Endometrium (tissue), 2 donors: Measurements from ENCODE around the gene WDR64.

Experiments
- FAIRE-seq: peaks from 2 replicates; lab custom pipeline; 2012; peaks lifted over from hg19 to GRCh38; lab: Jason Lieb, UNC
- donor health status: control.
- donor health status: control.

Gene WDR64

DNA sequence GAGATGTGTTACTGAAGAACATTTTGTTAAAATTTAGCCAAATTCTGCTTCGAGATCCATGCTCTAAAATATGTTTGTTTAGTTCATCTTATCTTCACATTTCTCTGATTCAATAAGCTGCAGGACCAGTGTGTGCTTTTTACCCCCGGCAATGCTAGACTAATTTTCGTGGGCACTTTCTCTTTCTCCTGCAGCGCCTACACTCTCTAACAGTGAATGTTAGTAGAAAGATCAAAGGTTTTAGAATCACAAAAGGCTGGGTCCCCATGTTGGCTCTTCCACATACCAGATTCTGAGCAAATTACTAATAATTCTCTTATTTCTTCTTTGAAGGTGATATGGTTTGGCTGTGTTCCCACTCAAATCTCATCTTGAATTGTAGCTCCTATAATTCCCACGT lies 20.4 kb upstream of the WDR64 start:
- FAIRE-seq, result no peak

DNA sequence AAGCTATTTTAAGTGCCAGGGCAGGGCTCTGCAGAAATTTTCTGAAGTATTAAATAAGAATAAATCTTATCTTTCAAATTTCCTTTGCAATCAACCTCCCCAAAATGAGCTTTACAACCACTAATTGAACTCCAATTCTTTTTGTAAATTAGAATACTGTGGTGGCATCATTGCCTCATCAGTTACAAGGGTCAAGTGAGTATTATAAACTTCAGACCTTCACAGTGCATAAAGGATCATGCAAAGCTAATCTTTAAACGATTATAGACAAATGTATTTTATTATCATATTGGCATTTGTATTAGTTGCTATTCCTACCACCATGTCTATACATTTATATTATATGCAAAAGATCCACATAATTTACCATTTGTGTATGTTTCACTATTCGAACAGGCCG lies 19.1 kb upstream of the WDR64 start:
- no peak for FAIRE-seq

DNA sequence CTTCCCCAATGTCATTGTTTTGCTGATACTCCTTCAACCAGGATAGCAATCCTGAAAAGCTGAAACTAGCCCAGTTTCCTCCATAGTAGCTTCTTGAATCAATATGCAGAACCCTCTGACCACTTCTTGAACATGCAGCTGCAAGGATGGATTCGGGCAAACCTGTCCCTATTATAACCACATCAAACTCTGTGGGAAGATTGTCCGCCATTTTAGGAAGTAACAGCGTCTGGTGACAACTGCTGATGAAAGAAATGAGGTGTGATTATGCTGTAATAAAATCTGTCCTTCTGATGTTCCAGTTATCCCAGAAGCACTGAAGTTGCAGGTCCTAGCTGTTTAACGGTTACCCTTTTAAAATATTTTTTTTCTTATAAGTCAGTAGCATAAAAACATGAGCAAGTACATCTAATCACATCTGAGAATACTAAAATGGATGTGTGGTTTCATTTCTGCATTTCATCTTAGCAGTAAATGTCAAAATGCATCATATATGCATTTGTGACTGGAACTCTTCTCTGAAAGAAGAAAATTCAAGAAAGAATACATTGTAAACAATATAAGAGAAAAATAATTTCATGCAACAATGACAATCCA lies 16.4 kb upstream of the WDR64 start:
- no peak for FAIRE-seq

DNA sequence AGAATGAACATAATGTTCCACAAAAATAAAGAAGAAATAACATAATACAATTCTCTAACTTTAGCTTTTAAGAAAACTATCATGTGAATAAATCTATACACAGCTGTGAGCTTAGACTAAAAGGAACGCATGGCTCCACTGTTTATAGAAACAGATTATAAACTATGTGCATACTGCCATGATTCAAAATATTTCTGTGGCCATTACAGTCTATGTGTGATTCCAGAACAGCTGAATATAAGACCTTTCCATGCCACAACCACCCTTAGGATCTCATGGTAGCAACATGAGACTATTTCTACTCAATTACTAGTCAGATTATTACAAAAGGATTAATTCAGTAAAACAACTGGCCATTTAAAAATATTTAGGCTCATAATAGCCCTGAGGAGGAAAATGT lies 15.8 kb upstream of the WDR64 start:
- no peak for FAIRE-seq

DNA sequence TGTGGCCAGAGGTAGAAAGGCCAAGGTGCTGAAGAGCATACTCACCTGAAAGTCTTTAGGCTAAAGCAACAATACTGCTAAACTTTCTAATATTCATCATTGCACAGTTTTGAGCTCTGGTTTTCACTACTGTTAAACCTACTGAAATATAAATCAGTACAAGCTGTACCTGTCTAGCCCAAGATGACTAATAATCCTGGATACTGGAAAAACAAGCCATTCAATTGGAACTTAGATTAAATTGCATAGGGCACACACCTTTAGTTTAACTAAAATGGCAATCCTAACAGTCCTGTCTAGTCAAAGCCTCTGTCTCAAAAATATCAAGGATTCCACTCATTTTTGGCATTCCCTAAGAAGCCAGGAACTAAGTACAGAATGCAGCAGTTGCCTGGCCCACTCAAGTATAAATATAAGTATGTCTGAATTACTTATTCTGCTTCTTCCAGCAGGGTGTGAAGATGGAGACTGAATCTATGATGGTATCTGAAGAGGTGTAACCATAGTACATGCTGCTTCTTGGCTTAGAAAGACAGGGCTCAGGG lies 15.0 kb upstream of the WDR64 start:
- no peak for FAIRE-seq

DNA sequence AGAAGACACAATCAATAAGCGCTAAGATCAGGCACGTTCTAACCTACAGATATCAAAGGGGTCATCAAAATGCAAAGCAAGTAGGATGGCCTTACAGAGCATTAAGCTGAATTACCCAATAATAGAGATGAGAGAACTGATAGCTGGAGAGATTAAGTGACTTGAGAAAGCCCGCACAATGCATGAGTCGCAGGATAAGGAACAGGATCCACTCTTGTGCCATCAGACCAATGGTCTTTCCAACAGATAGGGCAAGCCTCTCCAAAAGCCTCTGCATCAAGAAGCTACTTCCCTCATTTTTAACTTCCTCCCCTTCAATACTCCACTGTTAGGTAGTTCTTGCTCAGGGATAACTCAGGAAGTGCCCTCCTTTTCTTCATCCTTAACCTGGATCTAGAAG lies 14.5 kb upstream of the WDR64 start:
- FAIRE-seq, result no peak

DNA sequence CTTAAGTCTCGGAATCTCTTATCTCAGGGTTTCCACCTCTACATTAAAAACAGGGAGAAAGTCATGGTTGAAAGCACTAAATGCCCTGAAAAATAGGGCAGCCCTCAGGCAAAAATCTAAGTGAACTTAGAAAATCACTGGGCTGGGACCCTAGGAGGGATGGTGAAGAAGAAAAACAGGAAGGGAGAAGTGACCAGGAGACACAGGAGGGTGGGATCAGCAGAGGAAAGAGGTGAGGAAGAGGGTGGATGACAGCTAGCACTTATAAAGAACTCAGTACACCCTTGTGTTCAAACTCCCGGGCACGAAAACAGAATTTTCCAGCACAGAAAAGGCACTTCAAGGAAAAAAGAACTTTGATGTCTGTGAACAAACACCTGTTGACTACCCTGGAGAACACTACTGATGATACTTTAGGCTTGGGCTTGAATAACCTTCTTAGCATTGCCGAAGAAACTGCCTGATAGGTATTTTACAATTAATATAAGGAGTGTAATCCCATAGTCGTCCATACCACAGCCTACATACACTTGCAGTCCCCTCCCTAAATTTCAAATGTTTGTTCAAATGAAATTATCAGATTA lies 13.9 kb upstream of the WDR64 start:
- FAIRE-seq, result no peak

DNA sequence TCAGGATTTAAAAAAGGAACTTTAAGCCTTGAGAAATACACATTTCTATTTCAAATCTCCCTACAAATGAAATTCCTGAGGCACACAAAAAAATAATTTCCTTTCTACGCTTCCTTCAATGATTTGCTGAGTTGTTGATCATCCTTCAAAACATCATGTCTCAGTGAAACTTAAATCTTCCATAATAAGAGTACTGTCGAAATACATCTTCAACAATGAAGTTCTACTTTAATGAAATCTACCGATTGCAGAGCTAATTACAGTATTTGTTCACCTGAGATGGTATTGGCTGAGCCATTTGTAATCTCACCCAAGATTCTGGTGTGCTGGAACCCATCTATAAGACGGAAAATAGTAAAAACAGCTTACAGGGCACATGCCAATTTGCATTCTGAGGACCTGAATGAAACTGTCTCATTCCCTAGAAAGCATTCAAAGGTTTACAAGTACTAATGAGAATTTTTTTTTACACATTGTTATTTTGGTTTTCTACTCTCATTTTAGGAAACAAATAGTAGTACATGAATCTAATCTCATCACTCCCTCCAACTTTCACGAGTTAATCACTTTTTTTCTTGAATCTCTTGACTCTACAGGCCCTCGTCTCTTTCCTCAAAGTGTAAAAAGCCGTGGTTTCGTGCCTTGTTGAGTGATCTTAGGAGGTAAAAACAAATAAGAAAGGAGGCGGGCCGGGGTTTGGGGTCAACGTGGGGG lies 13.0 kb upstream of the WDR64 start:
- no peak for FAIRE-seq

DNA sequence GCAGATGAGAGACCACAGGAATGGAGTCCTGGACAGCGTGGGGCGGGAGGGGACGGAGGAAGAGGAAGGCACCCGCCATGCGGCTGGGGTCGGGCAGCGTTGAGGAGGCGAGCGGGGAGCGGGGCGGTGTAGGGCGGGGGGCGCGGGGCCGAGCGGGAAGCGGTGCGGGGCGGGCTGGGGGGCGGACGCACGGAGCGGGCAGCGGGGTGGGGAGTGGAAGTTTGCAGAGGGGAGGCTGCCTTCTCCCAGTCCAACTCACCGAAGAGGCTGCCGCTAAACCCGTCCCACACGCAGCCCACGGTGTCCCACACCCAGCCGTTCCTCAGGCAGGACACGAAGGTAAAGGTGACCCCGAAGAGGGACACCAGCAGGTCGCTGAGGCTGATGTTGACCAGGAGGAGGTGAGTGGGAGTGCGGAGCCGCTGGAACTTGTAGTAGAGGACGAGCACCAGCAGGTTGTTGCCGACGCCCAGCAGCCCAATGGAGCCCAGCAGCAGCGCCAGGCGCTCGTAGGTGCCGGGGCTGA lies 12.4 kb upstream of the WDR64 start:
- no peak for FAIRE-seq

DNA sequence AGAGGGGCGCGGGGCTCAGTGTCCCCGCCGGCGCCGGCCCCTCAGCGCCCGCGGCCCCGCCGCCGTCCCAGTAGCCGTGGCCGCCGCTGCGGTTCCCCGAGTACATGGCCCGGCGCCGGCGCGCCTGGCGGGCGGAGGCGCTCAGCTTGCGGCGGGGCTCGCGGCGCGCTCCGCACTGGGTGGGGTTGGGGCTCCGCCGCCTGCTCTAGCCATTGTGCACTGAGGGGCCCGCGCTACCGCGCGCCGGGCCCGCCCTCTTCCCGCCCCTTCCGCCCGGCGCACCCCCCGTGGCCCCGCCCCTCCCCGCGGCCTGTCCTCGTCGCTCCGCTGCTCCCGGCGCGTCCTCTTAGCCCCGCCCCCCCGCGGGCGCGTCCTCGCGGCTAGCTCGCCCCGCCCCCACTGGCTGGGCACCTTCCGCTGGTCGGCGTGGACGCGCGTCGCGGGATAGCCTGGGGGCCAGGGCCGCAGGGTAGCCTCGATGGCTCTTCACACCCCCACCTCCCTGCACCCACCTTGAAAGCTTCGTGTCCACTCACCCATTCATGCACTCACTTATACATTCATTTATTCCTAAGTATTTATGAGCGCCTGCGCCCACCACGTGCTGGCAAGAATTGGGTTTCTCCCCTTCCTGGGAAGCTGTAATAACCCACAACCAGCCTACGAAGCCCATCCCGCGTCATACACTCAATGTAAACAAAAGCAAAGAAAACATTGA lies 11.8 kb upstream of the WDR64 start, which contains the start of the genes CHML and OPN3:
Gene CHML, minus strand, starts transcription at position 221 of the 718 bp plus-strand sequence. CDS start 4,603 bp downstream, outside the sequence.
Gene OPN3, minus strand, starts transcription at position 221 of the 718 bp plus-strand sequence. Its CDS starts 115 bp downstream, at position 106.
- FAIRE-seq, result no peak

DNA sequence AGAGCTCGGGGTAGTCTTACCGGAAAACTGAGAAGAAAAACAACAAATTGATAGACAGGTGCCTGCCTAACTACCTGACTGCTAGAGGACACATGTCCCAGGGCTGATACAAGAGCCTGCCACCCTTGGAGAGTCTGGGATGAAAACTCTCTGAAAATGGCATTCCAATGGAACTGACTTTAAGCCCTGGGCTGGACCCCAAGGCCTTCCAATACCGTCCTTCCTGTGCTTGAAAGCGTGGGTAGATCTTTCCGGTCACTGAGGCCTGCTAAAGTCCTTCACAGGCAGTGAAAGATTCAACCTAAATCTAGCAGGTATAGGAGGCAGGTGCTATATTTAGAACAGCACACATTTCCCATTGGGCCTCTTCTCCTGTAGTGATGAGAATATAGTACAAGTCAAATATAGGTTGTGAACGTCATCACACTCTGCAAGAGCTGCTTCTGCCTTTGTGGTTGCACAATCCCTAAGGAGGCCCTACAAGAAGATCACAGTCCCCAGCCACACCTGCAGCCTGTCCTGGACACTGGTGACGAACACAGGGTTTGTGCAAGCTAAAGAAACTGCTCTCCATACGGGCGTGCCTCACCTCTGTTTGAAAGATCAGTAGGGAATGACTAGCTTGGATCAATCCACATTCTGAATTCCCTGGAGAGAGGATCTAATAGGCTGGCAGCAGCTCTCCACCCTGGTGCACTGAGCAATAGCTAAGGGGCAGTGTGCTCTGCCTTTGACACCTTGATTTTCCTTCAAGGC lies 11.0 kb upstream of the WDR64 start:
- FAIRE-seq, result no peak

DNA sequence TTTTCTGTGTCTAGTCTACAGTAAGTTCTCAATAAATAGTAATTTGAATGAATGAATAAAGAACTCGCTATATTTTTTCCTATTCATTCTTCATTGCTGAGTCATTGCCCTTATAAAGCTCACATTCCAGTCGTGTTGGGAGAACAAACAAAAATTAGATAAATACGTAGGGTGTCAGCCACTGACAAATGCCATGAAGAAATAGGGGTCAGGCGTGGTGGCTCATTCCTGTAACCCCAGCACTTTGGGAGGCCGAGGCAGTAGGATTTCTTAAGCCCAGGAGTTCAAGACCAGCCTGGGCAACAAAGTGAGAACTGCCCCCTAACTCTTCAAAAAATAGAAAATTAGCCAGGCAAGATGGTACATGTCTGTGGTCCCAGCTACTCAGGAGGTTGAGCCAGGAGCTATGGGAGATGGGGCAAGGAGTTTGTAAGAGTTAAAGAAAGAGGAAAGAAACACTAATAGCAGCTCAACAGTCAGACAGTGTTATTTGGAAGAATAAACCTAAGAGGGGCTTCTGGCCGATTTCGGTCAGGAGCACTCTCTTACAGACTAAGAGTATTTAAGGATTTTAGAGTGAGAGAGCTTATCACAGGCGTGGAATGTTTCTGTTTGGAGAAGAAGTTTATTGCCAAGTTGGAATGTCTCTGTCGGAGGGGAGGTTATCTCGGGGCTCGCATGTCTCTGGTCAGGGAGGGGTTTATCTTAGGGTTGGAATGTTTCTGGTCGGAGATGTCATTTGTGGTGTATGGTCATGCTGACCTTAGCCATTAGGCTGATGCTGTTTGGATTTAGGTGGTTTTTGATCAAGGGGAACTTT lies 10.1 kb upstream of the WDR64 start:
- FAIRE-seq, result no peak

DNA sequence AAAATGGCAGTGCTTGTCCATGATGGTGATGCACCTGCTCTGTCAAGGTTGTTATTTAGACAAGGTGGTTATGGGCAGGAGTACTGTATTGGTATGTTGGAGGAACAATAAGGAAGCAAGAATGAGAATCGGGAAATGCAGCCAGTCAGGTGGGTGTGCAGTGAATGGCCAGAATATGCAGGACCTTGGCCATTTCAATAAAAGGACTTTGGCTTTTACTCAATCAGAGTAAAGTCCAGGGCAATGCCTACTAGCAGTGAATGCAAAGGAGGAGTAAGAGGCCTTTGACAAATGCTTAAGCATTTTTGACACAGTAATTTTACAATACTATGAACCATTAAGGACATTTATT lies 9.5 kb upstream of the WDR64 start:
- FAIRE-seq, result no peak

DNA sequence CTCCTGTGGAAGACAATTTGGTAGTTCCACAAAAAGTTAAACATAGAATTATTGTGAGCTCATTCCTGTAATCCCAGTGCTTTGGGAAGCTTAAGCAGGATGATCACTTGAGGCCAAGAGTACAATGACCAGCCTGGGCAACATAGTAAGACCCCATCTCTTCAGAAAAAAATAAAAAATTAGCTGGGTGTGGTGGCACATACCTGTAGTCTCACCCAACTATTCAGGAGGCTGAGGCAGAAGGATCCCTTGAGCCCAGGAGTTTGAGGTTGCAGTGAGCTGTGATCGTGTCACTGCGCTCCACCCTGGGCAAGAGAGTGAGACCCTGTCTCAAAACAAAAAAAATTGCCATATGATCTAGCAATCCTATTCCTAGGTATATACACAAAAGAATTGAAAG lies 7.8 kb upstream of the WDR64 start:
- no peak for FAIRE-seq

DNA sequence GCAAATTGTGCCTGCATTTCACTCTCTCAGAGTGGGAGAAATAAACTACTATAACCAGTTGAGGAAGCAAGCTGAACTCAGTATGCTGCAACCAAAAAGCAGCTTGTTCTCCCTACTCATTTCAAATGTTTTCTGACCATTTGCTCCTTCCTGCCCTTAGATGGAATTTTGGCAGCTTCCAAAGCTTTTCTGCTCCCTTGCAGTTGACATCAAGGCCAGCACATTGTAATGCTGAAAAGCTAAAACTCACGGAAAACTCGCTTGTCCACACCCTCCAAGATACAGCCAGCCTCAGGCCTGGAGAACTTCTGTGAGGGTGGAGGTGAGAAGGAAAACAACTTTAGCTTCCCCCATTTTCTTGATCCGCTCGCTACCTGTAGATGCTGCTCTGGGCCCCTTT lies 6.9 kb upstream of the WDR64 start:
- no peak for FAIRE-seq

DNA sequence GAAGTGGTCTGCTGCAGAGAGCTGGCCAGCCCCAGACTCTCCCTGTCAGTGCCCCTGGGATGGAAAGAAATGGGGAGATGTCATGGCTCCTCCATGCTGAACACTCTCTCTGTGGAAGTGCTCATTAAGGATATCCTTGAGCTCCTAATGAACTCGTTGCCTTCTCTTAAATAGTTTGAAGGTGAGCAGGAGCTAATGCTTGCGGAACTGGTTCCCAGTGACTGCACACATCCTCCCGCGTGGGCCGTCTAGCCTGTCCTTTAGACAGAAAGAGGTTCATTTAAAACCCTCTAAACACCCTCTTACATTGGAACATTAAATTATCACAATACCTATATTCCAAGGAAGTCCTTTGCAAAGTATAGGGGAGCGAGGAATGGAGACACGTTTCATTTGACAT lies 5.9 kb upstream of the WDR64 start:
- no peak for FAIRE-seq

DNA sequence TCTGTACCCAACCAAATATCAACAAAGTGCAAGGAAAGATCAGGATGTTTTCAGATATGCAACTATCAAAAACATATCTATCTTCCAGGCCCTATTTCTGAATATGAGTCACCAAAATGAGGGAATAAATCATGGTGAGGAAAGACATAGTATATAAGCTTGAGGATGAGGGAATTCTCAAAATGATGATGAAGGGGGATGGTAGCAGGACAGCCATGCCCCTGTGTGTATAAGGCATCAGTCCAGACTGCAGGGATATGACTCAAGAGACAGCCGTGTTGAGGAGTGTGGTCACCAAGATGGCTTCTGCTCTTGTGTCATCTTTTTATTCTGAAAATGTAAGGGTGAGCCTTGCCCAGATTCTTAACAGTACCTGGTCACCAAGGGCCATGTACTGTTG lies 4.4 kb upstream of the WDR64 start:
- FAIRE-seq, result no peak

DNA sequence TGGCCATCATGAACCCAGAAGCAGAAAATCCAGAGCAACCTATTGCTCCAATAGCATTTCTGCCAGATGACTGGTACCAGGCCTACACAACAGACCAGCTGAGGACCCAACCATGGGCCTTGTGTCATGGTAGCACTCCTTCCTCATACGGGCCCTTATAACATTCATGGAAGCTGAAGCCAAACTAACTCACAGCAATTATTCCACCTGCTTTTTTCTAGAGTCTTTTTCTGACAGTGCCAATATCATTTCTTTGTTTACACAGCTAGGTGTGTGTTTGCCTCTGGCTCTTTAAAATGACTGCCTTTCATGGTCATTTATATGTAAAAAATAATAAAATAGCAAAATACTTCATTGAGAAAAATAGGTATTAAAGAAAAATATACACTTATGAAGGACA lies 3.9 kb upstream of the WDR64 start:
- no peak for FAIRE-seq

DNA sequence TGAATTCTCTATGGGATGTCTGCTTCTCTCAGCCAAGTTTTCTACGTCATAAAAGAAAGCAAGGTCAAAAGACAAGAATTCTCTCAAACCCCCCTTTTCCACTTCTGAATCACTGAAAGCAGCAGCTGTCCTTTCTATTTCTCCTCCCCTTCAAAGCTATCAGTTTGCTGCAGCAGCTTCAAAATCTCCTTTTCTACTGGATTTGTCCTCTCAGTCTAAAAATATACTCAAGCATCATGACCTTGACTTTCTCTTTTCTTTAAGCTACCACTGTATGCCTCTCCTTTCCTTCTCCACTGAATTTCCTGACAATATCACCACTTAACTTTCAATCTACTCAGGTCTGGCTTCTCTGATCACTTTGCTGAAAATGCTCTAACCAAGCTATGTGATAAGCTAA lies 1.9 kb downstream of the WDR64 start:
- no peak for FAIRE-seq

DNA sequence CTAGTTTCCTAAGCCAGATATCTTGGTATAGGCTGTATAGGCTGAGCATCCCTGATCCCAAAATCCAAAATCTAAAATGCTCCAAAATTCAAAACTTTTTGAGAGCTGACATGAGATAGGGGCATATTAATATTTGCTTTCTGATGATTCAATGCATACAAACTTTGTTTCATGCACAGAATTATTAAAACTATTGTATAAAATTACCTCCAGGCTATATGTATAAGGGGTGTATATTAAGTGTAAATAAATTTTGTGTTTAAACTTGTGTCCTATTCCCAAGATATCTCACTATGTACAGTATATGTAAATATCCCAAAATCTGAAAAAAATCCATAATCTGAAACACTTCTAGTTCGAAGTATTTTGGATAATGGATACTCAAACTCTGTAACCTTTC lies 2.6 kb downstream of the WDR64 start:
- FAIRE-seq, result no peak
